ENCODE data around the gene PCDH9. TPM values are rescaled to one million over a fixed set of nuclear protein-coding genes. Genes with fewer than 3 reads are reported as not detected.
A peak's percentile ranks its signal among the peaks of the same experiment; 100 is the strongest.

Gene PCDH9
- total and polyA plus RNA-seq, 10 donors: 0.24 to 8.1 (median 3.8) TPM

DNA sequence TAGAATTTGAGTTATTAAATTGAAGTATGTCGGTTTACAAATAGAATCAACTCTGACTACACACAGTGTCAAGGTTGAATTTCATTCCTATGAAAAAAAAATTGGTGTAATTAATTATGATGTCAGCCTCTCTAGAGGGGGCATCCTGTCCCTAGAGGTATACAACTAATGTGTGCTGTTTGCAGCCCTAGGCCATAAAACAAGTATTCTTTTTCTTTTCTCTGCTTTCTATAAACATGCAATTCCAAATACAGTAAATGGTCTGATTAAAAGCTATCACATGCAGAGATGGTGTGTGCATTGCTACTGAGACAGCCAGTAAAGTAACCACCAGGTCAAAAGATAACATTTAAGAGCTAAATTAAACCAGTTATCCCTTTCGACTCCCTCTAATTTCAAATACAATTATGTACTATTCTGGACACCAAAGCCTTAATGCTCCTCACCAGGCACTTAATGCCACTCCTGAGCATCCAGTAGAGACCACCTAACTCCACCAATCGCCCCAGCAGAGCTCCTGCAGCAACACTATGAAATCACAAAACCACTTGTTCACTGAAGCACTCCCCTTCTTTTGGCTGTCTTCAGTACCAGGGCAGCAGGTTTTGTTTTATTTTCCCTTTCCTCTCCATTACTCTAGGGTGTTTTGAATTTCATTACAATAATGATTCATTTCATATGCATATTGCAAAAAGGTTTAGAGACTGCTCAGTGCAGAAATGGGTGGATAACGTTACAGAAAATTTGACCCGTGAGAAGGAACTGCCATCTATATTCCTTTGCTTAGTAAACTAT is 426.9 kb downstream of the PCDH9 start:
- Histone ChIP-seq H3K36me3 (no peaks in the 10 kb centered on the region), H3K4me3 (no peak overlapping the region), H3K4me1 (no peaks in the 10 kb centered on the region), H3K27ac (no peak overlapping the region), H3K9me3 (no peaks in the 10 kb centered on the region), H3K27me3 (replicated peaks in 1 of 7) (no peaks in the 10 kb centered on the region)
- no peak for TF ChIP-seq POLR2AphosphoS5 (IDR thresholded peaks at IDR 0.05)
- TF ChIP-seq POLR2A (IDR thresholded peaks at IDR 0.05): no peak
- TF ChIP-seq, protein P1, sequence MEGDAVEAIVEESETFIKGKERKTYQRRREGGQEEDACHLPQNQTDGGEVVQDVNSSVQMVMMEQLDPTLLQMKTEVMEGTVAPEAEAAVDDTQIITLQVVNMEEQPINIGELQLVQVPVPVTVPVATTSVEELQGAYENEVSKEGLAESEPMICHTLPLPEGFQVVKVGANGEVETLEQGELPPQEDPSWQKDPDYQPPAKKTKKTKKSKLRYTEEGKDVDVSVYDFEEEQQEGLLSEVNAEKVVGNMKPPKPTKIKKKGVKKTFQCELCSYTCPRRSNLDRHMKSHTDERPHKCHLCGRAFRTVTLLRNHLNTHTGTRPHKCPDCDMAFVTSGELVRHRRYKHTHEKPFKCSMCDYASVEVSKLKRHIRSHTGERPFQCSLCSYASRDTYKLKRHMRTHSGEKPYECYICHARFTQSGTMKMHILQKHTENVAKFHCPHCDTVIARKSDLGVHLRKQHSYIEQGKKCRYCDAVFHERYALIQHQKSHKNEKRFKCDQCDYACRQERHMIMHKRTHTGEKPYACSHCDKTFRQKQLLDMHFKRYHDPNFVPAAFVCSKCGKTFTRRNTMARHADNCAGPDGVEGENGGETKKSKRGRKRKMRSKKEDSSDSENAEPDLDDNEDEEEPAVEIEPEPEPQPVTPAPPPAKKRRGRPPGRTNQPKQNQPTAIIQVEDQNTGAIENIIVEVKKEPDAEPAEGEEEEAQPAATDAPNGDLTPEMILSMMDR (IDR thresholded peaks at IDR 0.05 in 8 of 11, conservative IDR thresholded peaks at IDR 0.05 in 3 of 11): no peak
- intact Hi-C loops (cut with DNase I; ENCODE audit: low total_unique reads): no loop called here
- WGBS, 5 donors: 76 to 86% (median 81%) methylated on average over 5 of the region's 5 CpGs
- no peak for DNase-seq

DNA sequence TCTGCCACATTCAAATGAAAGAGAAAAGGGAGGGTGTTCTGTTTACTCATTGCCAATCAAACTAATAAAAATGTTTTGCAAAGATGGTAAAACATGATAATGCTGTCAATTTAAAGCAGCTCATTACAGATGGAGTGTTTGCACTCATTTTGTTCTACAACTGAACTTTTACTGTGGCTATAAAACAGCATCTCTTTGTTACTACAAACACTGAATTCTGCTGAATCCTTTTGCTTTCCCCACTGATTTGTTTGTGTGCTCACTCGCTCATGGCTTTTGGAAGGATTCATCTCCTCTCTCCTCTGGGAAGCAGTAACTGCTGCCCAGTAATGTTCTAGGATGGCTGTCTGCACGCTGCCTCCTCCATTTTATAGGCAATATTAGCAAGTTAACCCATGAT is 434.5 kb downstream of the PCDH9 start:
- DNase-seq: no peak
- H3K9me3 ChIP-seq: no peaks in the 10 kb centered on the region
- no peaks in the 10 kb centered on the region for H3K4me1 ChIP-seq
- intact Hi-C loops (cut with DNase I; ENCODE audit: low total_unique reads): no loop called here
- no peak overlapping the region for H3K4me3 ChIP-seq
- H3K36me3 ChIP-seq: no peaks in the 10 kb centered on the region
- H3K27ac ChIP-seq: no peak overlapping the region
- no peak for TF ChIP-seq POLR2A (IDR thresholded peaks at IDR 0.05)
- no peak for TF ChIP-seq POLR2AphosphoS5 (IDR thresholded peaks at IDR 0.05)
- TF ChIP-seq, protein P1 (IDR thresholded peaks at IDR 0.05 in 8 of 11, conservative IDR thresholded peaks at IDR 0.05 in 3 of 11): no peak
- 46 to 84% (median 80%) methylated on average over 2 of the region's 2 CpGs for WGBS, 5 donors
- no peaks in the 10 kb centered on the region for H3K27me3 ChIP-seq (replicated peaks in 1 of 7)

DNA sequence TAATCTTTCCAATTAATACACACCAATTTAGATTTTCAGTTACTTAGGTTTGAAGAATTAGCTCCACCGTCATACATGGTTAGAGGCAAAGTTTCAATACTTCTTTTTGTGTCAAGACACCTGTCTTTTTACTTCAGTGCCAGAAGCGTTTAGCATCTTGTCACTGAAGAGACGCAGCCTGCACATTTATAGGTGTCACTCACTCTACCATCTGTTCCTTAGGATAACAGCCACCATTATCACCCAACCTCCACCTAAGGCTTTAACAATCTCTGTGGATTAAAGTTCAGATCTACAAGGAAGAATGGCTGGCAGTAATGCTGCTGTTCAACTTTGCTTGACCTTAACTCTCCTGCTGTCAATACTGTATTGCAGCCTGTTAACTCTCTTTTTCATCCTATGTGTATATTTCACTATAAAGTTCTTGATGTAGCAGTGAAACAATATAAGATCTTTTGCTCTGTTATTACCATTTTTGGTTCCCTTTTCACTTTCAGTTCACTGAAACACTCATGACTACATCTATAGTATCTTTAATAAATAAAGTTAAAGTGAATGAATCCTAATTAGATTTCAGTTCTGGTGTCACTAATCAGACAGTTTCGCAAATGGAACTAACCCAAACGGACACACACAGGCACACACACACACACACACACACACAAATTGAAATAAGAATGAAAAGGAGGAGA is 435.6 kb downstream of the PCDH9 start:
- intact Hi-C loops (cut with DNase I; ENCODE audit: low total_unique reads): no loop called here
- TF ChIP-seq POLR2AphosphoS5 (IDR thresholded peaks at IDR 0.05) (no peak), POLR2A (IDR thresholded peaks at IDR 0.05) (no peak)
- TF ChIP-seq, protein P1 (IDR thresholded peaks at IDR 0.05 in 8 of 11, conservative IDR thresholded peaks at IDR 0.05 in 3 of 11): no peak
- no peaks in the 10 kb centered on the region for H3K4me1 ChIP-seq

DNA sequence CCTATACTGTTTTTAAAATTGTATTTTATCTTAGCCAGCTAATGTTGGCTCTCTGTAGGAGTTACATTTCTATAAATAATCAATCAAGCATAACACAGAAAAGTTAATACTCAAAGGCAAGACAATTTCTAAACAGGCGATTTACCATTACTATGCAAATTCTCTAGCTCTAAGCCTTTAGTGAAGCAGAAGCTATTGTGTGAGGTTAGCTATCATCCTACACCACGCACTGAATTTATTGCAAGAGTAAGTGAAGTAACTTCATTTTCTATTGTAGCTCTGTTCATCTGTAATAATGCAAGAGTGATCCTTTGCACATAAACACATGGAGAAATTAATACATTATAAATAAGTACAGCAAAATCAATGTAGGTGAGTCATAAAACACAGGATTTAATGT is 439.3 kb downstream of the PCDH9 start:
- Histone ChIP-seq H3K27me3 (replicated peaks in 1 of 7) (no peaks in the 10 kb centered on the region), H3K27ac (no peak overlapping the region), H3K9me3 (no peaks in the 10 kb centered on the region), H3K4me3 (no peak overlapping the region), H3K4me1 (no peaks in the 10 kb centered on the region), H3K36me3 (no peaks in the 10 kb centered on the region)
- TF ChIP-seq, protein P1 (IDR thresholded peaks at IDR 0.05 in 8 of 11, conservative IDR thresholded peaks at IDR 0.05 in 3 of 11): no peak
- TF ChIP-seq POLR2AphosphoS5 (IDR thresholded peaks at IDR 0.05) (no peak), POLR2A (IDR thresholded peaks at IDR 0.05) (no peak)
- 81 to 94% (median 89%) methylated on average over 2 of the region's 2 CpGs for WGBS, 5 donors
- intact Hi-C loops (cut with DNase I; ENCODE audit: low total_unique reads): no loop called here
- DNase-seq: no peak

More for the DNA sequence above, 435.6 kb downstream of the PCDH9 start:
- no peak overlapping the region for H3K4me3 ChIP-seq
- peak overlapping the region in 1 of 8 donors; percentile 45 for H3K27ac ChIP-seq
- WGBS, 5 donors: 60 to 72% (median 69%) methylated on average over 5 of the region's 5 CpGs
- H3K27me3 ChIP-seq (replicated peaks in 1 of 7): no peaks in the 10 kb centered on the region
- no peak for DNase-seq
- H3K36me3 ChIP-seq: no peaks in the 10 kb centered on the region
- H3K9me3 ChIP-seq: no peaks in the 10 kb centered on the region
